Measurements from ENCODE around the gene GRK1.

Gene GRK1

GRCh38 chr13:113644800-113645199, 22.2 kb upstream of the GRK1 start:
- ChIA-PET CTCF (interaction anchor here (1.7 kb wide), 1 partner anchor 17 kb away, joined by 6 read pairs; no protein-coding TSS in a partner anchor), POLR2A (no interaction called here)
- no peak for TF ChIP-seq CTCF (IDR thresholded peaks at IDR 0.05; ENCODE audit: control extremely low read depth, extremely low read depth, low read depth, missing control alignments)
- no peak for DNase-seq (ENCODE audit: extremely low spot score)

- POLR2A ChIA-PET = no interaction called here
- TF ChIP-seq CTCF (IDR thresholded peaks at IDR 0.05; ENCODE audit: control extremely low read depth, extremely low read depth, low read depth, missing control alignments) = no peak
- DNase-seq (ENCODE audit: extremely low spot score) = no peak
- CTCF ChIA-PET = interaction anchor here (1.7 kb wide), 1 partner anchor 16 kb away, joined by 6 read pairs; no protein-coding TSS in a partner anchor
Observed at GRCh38 chr13:113645329-113645728, 21.7 kb upstream of the GRK1 start.

- no peak for TF ChIP-seq CTCF (IDR thresholded peaks at IDR 0.05; ENCODE audit: control extremely low read depth, extremely low read depth, low read depth, missing control alignments)
- CTCF ChIA-PET = no interaction called here
- no peak for DNase-seq (ENCODE audit: extremely low spot score)
- POLR2A ChIA-PET = no interaction called here
Observed at GRCh38 chr13:113646376-113646775, 20.6 kb upstream of the GRK1 start.

GRCh38 chr13:113646921-113647340, 20.1 kb upstream of the GRK1 start:
- POLR2A ChIA-PET = no interaction called here
- CTCF ChIA-PET = no interaction called here
- DNase-seq (ENCODE audit: extremely low spot score) = no peak
- no peak for TF ChIP-seq CTCF (IDR thresholded peaks at IDR 0.05; ENCODE audit: control extremely low read depth, extremely low read depth, low read depth, missing control alignments)

GRCh38 chr13:113647351-113648215, 19.4 kb upstream of the GRK1 start:
- DNase-seq (ENCODE audit: extremely low spot score) = no peak
- ChIA-PET CTCF (no interaction called here), POLR2A (no interaction called here)
- TF ChIP-seq CTCF (IDR thresholded peaks at IDR 0.05; ENCODE audit: control extremely low read depth, extremely low read depth, low read depth, missing control alignments) = no peak

- no peak for DNase-seq (ENCODE audit: extremely low spot score)
- ChIA-PET CTCF (no interaction called here), POLR2A (no interaction called here)
- TF ChIP-seq CTCF (IDR thresholded peaks at IDR 0.05; ENCODE audit: control extremely low read depth, extremely low read depth, low read depth, missing control alignments) = no peak
Observed at GRCh38 chr13:113648216-113648610, 18.8 kb upstream of the GRK1 start.
